Measurements from ENCODE around the gene SEPTIN8. TPM values are rescaled to one million over a fixed set of nuclear protein-coding genes. Genes with fewer than 3 reads are reported as not detected.

Gene SEPTIN8
- polyA plus RNA-seq, 1 of the 3 experiments (the other 2 are of a cell fraction) = 54.9 TPM

DNA sequence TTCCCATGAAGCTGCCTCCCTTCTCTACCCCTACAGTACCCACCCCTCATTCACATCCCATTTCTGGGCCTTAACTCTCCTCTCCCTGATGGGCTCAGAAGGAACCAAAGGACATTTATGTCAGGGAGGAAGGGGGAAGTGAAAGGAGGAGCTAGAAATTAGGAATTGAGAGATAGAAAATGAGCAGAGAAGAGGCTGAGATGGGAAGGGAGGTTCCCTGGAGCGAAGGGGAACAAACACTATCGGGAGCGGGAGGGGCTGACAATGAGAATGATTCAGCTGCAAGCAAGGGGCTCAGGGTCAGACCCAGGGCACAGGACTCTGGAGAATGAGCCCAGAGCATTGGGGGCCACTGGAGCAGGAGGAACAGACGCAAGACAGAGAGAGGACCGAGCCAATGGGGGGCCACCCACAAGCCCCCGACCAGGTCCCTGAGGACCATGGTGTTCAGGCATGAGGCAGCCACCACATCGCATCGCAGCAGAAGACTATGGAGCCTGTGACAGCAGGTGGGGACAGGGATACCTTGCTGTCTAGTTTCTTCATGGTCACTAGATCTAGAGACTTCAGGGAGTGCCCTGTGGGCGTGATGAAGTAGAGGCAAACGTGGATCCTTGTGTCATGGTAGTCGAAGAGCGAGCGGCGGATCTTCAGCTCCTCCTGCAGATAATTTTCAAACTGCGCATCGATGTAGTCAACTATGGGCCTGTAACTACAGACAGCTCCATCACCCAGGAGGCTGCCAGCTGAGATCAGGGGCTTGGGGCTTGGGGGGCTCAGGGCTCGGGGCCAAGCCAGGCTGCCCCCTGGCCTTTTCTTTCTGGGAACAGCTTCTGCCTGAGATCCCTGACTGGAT lies 13.6 kb downstream of the SEPTIN8 start (continued):
- TF ChIP-seq, protein P1, sequence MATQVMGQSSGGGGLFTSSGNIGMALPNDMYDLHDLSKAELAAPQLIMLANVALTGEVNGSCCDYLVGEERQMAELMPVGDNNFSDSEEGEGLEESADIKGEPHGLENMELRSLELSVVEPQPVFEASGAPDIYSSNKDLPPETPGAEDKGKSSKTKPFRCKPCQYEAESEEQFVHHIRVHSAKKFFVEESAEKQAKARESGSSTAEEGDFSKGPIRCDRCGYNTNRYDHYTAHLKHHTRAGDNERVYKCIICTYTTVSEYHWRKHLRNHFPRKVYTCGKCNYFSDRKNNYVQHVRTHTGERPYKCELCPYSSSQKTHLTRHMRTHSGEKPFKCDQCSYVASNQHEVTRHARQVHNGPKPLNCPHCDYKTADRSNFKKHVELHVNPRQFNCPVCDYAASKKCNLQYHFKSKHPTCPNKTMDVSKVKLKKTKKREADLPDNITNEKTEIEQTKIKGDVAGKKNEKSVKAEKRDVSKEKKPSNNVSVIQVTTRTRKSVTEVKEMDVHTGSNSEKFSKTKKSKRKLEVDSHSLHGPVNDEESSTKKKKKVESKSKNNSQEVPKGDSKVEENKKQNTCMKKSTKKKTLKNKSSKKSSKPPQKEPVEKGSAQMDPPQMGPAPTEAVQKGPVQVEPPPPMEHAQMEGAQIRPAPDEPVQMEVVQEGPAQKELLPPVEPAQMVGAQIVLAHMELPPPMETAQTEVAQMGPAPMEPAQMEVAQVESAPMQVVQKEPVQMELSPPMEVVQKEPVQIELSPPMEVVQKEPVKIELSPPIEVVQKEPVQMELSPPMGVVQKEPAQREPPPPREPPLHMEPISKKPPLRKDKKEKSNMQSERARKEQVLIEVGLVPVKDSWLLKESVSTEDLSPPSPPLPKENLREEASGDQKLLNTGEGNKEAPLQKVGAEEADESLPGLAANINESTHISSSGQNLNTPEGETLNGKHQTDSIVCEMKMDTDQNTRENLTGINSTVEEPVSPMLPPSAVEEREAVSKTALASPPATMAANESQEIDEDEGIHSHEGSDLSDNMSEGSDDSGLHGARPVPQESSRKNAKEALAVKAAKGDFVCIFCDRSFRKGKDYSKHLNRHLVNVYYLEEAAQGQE (IDR thresholded peaks at IDR 0.05; ENCODE audit: low read depth, low read length) = no peak
- no peak for TF ChIP-seq RAD21 (IDR thresholded peaks at IDR 0.05; ENCODE audit: low read length)
- no peak for TF ChIP-seq TEAD4 (IDR thresholded peaks at IDR 0.05; ENCODE audit: borderline replicate concordance, insufficient read depth)

DNA sequence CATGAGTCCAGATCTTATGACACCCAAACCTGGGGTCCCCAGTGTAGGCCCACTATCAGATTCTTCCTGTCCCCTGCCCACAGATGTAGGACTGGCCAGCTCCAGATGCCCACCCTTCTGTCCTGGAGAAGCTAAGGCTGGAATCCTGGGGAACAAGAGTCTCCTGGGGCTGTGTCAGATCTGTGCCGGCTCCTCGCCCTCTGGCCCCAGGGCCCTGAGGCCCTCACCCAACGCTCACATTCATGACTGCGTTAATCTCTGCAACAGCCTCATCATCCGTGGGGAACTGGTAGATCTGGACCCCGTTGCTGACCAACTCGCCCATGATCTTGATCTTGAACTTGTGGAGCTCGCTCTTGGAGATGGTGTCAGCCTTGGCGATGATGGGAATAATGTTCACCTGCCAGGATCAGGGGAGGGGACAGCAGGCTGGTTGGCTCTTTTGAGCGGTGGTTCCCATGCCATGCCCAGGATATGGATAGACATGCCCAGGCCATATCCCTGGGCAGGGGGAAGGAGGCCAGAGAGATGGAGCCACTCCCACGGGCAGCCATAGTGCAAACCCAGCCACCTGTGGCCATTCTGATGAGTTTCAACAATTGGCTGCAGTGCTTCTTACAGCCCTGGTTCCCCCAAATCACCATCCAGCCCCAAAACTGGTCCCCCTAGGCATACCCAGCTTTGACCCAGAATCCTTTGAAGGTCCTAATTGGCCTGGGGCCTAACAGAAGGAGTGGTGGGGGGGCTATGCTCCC lies 14.6 kb downstream of the SEPTIN8 start:
- Histone ChIP-seq H4K20me1 (ENCODE audit: insufficient read depth) (no peaks in the 10 kb centered on the region), H3K4me3 (ENCODE audit: low read depth in 2 of 2, low read length in 1 of 2) (no peak overlapping the region), H3K4me2 (no peak overlapping the region), H3K27ac (ENCODE audit: low read depth in 2 of 2, low read length in 1 of 2) (no peak overlapping the region), H3K4me1 (ENCODE audit: control insufficient read depth in 1 of 2, insufficient read depth in 2 of 2, low read depth in 1 of 2, low read length in 1 of 2) (no peaks in the 10 kb centered on the region; a peak in 1 of 4 replicates), H2AFZ (ENCODE audit: low read depth) (no peak overlapping the region), H3K9ac (no peak overlapping the region), H3K9me3 (no peaks in the 10 kb centered on the region), H3F3A (replicated peaks; ENCODE audit: insufficient read depth) (no peaks in the 10 kb centered on the region), H3K36me3 (replicated peaks in 1 of 2; ENCODE audit: control insufficient read depth in 1 of 2, insufficient read depth in 2 of 2, low read length in 1 of 2) (peaks cover 13 to 67% of the 10 kb centered on the region in 2 experiments), H3K9me2 (no peaks in the 10 kb centered on the region), H3K79me2 (ENCODE audit: insufficient read depth) (peaks cover 12% of the 10 kb centered on the region), H3K27me3 (ENCODE audit: insufficient read depth) (no peaks in the 10 kb centered on the region)
- DNase-seq = no peak
- no peak for TF ChIP-seq JUND (IDR thresholded peaks at IDR 0.05)
- TF ChIP-seq ZBTB33 (IDR thresholded peaks at IDR 0.05; ENCODE audit: borderline replicate concordance, low read depth) = no peak
- no peak for TF ChIP-seq SMC3 (IDR thresholded peaks at IDR 0.05; ENCODE audit: low read depth, low read length)
- TF ChIP-seq EZH2phosphoT487 (IDR thresholded peaks at IDR 0.05; ENCODE audit: borderline replicate concordance, low read depth) = no peak
- TF ChIP-seq, protein P2, sequence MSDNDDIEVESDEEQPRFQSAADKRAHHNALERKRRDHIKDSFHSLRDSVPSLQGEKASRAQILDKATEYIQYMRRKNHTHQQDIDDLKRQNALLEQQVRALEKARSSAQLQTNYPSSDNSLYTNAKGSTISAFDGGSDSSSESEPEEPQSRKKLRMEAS (IDR thresholded peaks at IDR 0.05; ENCODE audit: low read depth) = no peak
- 98% methylated on average over 10 of the region's 11 CpGs for WGBS (ENCODE audit: low lambda C conversion rate)
- CTCF ChIA-PET = interaction anchor here (1.1 to 1.8 kb wide), 2 partner anchors 55 to 68 kb away, joined by 5 read pairs; partner anchors contain the start of gene SHROOM1
- POLR2A ChIA-PET = no interaction called here
